ENCODE measurements around the gene PEX1.

DNA sequence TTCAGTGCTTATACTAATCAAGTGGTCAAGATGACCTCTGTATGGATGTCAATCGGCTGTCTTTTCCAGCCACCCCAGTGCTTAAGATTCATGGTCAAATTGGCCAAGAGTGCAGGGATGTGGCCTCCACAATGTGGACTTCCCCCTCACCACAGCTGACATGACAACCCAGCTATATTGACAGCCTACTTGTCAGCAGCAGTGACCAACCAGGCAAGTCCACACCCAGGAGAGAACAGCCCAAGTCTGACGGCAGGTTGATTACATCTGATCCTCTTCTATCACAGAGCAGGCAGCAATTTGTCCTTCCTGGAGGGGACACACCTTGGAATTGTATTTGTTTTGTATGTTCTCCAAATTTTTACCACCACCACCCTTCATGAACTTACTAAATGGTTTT lies 42.3 kb downstream of the PEX1 start:
- TF ChIP-seq, protein P1, sequence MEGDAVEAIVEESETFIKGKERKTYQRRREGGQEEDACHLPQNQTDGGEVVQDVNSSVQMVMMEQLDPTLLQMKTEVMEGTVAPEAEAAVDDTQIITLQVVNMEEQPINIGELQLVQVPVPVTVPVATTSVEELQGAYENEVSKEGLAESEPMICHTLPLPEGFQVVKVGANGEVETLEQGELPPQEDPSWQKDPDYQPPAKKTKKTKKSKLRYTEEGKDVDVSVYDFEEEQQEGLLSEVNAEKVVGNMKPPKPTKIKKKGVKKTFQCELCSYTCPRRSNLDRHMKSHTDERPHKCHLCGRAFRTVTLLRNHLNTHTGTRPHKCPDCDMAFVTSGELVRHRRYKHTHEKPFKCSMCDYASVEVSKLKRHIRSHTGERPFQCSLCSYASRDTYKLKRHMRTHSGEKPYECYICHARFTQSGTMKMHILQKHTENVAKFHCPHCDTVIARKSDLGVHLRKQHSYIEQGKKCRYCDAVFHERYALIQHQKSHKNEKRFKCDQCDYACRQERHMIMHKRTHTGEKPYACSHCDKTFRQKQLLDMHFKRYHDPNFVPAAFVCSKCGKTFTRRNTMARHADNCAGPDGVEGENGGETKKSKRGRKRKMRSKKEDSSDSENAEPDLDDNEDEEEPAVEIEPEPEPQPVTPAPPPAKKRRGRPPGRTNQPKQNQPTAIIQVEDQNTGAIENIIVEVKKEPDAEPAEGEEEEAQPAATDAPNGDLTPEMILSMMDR (conservative IDR thresholded peaks at IDR 0.05): no peak
- no peak for TF ChIP-seq EZH2 (IDR thresholded peaks at IDR 0.05; ENCODE audit: low read depth)
